KOPT-K1 (cell line): ENCODE measurements around the gene ANP32A.

Experiments used
- H3K27ac ChIP-seq: fragments of 200-600 bp; sonication (generic); 2 replicates; pipeline ENCODE4 v1.5.1; 2016; ENCODE audit warnings: antibody characterized with exemption, mild to moderate bottlenecking, low read depth, low read length; ENCODE audit not compliant: poor library complexity, severe bottlenecking
- H3K36me3 ChIP-seq: fragments of 200-600 bp; sonication (generic); 2 replicates; pipeline ENCODE4 v1.5.1; 2017; ENCODE audit warnings: antibody characterized with exemption, mild to moderate bottlenecking, low read length, moderate library complexity; ENCODE audit not compliant: insufficient read depth
- H3K9me3 ChIP-seq: fragments of 200-600 bp; sonication (generic); 2 replicates; pipeline ENCODE4 v1.5.1; 2017; ENCODE audit warnings: antibody characterized with exemption, low read length, mild to moderate bottlenecking; ENCODE audit not compliant: insufficient read depth, poor library complexity, severe bottlenecking

ANP32A gene

DNA sequence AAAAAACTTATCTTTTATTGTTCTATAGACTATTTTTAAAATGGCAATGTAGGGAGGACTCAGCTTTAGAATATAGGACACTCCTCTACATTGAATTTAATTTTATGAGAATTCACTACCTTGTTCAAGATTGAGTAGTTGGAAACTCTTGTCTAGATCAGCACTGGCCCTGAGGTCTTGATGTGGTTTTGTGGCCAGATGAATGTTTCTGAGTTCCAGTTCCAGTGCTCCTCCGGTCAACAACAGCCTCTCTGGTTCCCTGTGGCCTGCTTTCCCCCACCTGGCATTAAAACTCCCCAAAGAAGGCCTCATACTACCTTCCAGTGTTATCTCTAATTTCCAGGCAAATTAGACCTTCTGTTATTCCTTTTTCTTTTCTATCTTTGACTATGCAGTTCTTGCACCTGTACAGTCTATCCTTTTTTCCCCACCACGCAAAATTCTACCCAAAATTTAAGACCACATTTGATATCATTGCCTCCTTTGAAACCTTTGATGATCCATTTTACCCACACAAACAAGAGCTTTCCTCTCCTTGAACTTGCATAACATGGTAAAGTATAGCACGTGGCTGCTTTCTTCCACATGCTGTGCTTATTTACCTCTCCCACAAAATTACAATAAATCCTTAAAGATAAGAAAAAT is 9.6 kb upstream of the ANP32A start:
- H3K27ac ChIP-seq = no peak overlapping the region
- H3K9me3 ChIP-seq = peaks cover under 1% of the 10 kb centered on the region
- no peaks in the 10 kb centered on the region for H3K36me3 ChIP-seq

DNA sequence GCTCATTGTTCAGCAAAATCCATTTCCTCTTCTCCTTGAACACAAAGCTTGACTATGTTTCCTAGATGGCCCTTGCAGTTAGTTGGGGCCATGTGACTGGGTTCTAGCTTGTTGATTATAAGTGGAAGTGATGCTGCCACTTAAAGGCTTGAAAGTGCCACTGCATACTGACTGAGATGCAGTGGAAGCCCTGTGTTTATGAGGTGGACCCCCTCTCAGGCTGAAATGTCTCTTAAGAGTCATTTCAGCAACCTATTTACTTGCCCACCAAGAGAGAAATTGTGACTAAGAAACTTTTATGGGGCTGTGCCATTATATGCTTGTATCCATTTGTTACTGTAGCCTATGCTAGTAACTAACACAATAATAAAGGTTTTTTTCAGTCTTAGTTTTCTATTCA is 8.4 kb upstream of the ANP32A start:
- H3K36me3 ChIP-seq = no peaks in the 10 kb centered on the region
- no peaks in the 10 kb centered on the region for H3K9me3 ChIP-seq
- H3K27ac ChIP-seq = no peak overlapping the region

DNA sequence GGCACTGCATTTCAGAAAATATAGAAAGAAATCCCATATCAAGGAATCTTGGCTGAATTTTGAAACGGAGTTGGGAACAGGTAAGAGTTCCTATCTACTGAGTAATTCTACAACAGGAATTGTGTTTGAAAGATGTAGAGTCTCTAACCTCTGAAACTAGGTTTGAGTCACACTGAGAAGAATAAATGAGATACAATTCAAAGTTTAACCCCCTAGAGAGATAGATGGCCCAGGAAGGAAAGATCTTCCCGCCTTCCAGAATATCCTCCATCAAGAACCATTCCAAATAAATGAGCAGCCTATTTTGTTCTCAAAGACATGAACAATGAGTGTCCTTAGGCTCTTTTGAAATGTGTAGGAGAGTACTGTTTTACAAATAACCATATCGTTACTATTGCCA is 2.9 kb upstream of the ANP32A start:
- H3K36me3 ChIP-seq = no peaks in the 10 kb centered on the region
- no peak overlapping the region for H3K27ac ChIP-seq
- H3K9me3 ChIP-seq = no peaks in the 10 kb centered on the region

DNA sequence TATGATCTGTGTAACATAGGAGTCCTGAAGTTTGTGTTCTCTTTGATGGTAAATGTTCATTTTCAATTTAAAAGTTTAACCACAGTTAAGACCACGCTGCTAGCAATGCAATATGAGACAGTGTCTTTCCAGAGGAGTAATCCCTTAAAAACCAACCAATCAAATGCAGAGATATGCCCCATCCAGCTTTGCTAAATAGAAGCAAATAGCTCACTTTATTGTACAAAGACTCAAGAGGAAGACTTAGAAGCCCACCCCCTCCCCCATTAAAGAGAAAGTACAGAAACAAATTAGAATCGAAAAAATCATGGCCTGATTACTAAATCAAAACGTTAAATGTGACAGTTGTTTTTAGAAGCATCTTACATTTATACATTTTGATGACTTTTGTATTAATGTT is 2.1 kb upstream of the ANP32A start:
- Histone ChIP-seq H3K9me3 (no peaks in the 10 kb centered on the region), H3K27ac (no peak overlapping the region), H3K36me3 (no peaks in the 10 kb centered on the region)

DNA sequence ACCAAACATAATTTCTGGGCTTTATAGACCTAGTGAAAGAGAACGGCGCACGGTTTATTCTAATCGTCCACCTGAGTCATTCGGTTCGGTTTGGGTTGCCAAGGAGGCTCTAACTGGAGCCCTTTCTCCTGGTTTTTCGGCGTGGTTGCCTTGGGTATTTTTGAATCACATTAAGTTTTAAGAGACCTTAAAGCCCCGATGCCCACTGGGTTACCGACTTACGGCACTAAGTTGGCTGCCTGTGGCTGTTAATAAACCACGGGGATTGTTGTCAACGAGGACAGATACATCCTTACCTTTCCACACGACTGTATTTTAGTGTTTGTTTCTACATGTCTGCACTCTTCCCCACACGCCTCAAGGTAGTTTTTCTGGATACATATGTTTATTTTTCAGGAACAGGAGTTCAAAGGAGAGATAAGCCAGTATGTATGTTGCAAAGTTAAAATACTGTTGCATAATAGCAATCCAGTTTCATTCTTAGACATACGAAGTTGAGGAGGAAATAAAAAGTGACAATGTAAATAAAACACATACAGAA is 1.2 kb upstream of the ANP32A start:
- Histone ChIP-seq H3K27ac (peak overlapping the region; percentile 99), H3K36me3 (no peaks in the 10 kb centered on the region), H3K9me3 (no peaks in the 10 kb centered on the region)

DNA sequence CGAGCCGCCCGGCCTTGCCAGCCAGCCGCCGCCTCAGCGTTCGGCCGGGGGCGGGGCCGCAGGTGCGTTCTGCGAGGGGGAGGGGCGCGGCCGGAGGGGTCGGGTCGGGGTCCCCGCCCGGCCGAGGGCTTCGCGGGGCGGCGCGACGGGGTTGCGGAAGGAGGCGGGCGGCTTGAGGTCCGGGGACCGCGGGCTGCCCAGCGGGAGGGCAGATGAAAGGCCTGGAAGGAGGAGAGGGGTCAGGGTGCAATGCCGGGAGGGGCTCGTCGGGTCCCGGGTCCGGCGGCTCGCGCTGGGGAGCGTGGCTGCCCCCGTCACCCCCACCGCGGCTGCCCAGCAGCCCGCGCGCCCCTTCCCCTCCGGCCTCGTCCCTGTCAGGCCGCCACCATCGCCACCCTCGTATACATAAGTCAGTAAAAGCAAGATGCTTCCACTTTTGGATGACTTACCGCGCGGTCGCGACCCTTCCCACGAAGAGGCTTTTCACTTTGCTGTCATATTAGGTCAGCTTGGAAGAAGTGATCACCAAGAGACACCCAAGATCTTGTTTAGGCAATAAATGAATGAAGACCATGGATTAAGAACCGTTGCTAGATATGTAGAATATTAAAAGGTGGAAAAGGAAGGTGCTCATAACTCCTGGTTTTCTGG is 620 bp upstream of the ANP32A start:
- no peaks in the 10 kb centered on the region for H3K36me3 ChIP-seq
- H3K27ac ChIP-seq = peak overlapping the region; percentile 99

DNA sequence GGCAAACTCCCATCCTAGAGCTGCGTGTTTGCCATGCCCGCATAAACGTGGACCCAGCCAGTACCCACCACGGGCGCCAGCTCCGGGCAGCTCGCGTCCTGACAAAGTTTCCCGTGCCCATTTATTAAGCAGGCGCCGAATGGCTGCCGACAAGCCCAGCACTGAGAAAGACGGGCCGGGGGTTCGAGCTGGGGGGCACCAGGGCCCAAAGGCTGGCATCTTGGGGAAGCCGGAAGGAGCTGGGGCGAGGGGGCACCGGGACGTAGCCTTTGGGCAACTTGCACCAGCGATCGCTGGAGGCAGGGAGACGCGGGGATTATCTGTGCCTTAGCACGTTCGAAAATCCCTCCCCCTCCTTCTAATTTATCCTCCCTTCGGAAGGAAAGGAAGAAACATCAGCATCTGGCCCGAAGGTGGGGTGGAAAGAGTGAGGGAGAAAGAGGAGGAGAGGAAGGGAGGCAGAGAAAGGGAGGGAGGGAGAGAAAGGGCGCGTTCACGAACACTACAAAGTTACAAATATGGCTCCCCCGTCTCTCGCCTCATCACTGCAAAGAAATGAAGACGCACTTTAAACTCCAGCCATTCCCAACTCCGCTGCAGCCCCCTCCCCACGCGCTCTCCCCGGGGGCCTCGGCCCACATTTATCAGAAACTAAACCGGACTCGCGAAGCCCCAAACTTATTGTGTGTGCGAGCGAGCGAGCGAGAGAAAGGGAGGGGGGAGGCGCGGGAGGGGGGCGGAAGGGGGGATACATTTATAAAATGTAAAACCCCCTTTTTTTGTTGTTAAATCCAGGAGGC is 1.0 kb downstream of the ANP32A start:
- Histone ChIP-seq H3K9me3 (no peaks in the 10 kb centered on the region), H3K27ac (peak overlapping the region; percentile 99), H3K36me3 (peaks cover 10% of the 10 kb centered on the region)

More for the DNA sequence above, 620 bp upstream of the ANP32A start:
- no peaks in the 10 kb centered on the region for H3K9me3 ChIP-seq

DNA sequence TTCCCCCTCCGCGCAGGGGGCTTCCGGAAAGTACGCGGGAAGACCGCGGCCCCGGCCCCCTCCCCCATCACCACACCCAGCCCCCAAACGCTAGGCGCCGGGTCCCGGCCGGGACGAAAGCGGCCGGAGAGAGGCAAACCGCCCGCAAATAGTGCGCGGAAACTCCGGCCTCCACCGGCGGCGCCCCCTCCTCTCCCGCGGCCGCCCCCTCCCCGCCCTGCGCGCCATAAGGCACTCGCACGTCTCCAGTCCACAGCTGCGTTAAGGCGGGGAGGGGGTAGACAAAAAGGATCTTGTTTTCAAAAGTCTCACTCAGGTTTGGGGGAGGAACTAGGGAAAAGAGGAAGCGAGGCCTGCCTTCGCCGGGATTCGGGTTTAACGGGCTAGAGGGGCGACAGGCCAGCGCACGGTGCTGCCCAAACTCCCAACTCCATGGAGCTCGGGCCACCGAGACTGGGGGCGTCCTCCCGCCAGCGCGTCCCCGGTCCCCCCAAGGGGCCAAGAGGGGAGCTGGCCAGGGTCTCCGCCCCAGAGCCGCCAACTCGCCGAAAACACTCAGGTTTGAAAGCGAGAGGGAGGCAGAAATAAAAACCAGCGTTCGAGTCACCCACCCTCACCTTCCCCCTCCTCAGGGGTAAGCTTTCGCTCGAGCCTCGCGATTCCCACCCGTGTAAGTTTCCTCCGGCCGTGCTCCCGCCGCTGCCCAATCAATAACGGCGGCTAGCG is 1.8 kb downstream of the ANP32A start:
- Histone ChIP-seq H3K36me3 (peaks cover 10% of the 10 kb centered on the region), H3K9me3 (no peaks in the 10 kb centered on the region), H3K27ac (peak overlapping the region; percentile 99)

DNA sequence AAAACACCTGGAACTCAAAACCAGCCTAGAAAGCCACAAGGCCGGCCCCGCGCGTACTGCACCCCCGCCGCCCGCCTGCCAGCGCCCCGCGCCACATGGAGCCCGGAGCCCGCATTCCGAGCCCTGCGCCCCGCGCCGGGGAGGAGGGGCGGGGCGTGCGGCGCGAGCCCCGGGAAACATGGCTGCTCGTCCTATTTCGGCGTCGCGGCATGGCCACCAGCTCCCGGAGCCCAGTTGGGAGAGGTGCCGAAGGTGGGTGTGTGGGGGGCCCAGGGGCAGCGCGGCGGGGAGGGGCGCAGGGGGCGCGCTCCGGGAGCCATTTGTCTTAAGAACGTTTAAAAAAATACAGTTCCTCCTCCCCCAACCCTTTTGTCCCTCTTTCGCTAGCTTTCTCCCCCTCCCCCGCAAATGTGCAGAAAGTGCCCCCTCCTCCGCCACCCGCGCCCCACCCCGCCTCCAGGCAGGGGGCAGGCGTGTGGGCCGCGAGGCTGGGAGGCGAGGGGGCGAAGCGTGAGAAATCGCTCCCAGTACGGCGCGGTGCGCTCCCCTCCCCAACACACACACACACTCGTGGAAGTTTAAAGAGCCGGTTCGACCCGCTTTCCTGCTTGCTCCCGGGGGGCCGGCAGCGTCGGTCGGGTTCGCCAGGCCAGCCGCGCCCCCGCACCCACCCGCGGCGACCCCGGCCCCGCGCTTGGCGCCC is 2.5 kb downstream of the ANP32A start:
- Histone ChIP-seq H3K36me3 (peaks cover 11% of the 10 kb centered on the region), H3K27ac (peak overlapping the region; percentile 99)

DNA sequence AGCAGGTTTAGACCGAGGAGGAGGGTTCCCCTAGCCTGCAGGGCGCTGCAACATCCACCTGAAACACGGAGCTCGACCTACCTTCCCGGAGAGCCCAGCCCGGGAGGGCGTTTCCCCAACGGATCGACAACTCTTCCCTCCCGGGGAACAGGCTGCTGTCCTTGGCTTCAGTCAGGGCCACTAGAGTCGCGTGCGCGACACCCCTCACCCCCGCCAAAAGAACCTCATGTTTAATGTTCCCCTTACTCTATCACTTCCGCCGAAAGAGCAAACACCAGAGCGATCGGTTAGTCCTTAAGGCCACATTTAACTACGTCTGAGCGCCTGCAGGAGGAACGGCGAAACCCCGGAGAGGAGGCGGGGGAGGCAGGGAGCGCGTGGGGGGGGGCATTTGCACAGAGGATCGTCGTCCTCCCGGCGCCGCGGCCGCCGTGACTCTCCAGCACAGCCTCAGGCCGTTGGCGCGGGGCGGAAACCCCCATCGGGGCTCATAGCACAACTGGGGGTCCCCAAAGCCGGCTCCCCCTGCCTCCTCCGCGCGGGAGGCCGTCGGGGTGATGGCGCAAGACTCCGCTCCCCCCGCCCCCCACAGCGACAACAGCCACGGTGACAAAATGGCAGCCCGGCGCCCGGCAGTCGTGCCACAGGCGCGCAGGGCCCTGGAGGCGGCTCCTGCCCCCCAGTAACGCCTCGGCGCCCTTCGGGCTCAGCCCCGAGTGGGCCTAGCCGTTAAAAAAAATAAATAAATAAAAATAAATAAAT is 3.2 kb downstream of the ANP32A start:
- Histone ChIP-seq H3K27ac (peak overlapping the region; percentile 99), H3K9me3 (no peaks in the 10 kb centered on the region), H3K36me3 (peaks cover 17% of the 10 kb centered on the region)

More for the DNA sequence above, 2.5 kb downstream of the ANP32A start:
- no peaks in the 10 kb centered on the region for H3K9me3 ChIP-seq

DNA sequence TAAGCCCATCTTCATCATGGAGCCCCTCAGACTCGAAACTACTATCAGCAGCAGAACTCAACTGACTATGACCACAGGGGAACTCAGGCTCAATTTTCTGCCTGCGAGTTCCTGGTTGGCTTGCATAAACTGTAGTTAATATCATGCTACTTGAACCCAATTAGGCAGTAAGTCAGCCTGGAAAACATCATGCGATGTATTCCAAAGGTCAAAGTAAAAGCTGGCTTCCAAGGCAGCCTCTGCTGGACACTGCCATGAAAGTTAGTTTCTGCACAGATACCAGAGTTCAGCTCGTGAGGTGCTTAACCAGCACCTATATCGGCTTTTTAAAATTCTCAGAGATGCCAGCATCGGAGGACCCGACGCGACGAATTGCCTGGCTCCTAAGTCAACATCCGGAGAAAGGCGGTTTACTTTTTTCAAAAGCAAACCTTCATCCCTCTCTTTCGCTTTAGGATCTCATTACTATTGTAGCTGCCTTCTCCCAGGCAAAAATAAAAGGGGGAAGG is 3.8 kb downstream of the ANP32A start:
- Histone ChIP-seq H3K36me3 (peaks cover 23% of the 10 kb centered on the region), H3K9me3 (no peaks in the 10 kb centered on the region), H3K27ac (peak overlapping the region; percentile 99)

DNA sequence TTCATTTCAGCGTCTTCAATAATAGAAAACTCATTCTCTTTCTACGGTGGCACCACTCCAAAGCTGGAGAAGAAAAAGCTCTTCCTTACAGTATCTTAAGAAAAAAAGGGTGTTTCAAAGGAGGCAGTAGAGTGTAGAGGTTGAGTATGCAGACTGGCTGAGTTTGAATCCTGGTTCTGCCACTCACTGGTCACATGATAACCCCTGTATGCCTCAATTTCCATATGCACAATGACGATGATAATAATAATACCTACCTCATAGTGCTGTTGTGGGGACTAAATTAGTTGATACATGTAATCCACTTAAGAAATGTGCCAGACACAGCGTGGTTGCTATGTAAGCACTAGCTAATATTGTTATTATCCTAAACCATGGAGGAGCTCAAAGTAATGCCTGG is 4.5 kb downstream of the ANP32A start:
- peak overlapping the region; percentile 99 for H3K27ac ChIP-seq
- H3K9me3 ChIP-seq = no peaks in the 10 kb centered on the region
- peaks cover 29% of the 10 kb centered on the region for H3K36me3 ChIP-seq

DNA sequence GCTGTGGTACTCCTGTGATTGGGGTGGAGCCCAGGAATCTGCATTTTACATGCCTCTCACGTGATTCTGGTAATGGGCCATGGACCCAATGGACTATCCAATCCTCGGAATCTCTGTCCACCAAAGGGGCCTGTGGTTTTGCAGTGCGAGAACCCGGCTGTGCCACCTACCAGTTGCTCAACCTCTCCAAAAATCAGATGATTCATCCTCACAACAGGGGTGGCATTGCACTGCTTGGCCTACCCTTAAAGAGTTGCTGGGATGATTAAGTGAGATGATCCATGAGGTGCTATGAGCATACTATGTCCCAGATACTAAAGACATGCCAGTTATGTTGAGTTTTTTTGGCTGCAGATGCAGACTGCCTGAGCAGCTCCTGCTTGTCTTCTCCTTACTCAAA is 5.1 kb downstream of the ANP32A start:
- Histone ChIP-seq H3K9me3 (no peaks in the 10 kb centered on the region), H3K36me3 (peaks cover 34% of the 10 kb centered on the region), H3K27ac (peak overlapping the region; percentile 99)
